ENCODE measurements around the gene PXDN.

DNA sequence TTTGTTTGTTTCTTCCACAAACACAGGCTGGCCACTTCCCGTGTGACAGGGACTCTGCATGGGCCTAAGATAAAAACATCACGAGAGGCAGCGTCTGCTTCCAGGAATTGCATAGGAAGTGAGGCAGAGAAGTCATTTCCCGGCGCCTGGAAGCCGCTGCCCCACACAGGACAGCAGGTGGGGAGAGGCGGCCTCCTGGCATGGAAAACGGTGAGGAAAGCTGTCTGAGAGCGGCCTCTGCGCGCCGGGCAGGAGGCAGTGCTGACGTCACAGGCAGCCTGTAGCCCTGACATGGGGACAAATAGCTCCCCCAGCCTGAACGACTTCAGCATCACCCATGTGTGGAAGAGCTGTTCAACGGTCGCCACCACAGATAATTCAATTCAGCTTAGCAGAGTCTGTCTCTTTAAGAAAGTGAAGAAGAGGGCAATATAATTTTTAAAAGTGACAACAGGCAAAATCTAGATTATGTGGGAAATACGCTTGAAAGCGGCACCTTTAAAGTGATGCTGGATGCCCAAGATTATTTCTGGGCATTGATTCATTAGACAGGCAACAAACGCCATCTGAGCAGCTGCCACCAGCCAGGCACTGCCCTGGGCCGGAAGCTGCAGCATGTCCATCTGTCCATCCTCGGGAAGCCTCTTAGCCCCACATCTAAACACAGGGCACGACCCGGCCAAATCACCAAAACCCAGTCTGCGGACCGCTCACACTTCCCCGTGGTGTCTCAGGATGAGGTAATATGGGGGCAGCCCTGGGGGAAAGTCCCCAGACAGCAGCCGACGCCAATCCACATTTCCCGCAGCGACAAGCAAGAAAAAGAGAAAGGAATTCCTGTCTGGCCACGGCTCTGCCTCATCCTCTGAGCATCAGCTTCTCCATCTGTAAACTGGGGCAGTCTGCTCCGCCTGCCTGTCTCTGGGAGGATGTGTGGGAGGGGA, 138.9 kb downstream of the PXDN start:
- TF ChIP-seq, protein P1, sequence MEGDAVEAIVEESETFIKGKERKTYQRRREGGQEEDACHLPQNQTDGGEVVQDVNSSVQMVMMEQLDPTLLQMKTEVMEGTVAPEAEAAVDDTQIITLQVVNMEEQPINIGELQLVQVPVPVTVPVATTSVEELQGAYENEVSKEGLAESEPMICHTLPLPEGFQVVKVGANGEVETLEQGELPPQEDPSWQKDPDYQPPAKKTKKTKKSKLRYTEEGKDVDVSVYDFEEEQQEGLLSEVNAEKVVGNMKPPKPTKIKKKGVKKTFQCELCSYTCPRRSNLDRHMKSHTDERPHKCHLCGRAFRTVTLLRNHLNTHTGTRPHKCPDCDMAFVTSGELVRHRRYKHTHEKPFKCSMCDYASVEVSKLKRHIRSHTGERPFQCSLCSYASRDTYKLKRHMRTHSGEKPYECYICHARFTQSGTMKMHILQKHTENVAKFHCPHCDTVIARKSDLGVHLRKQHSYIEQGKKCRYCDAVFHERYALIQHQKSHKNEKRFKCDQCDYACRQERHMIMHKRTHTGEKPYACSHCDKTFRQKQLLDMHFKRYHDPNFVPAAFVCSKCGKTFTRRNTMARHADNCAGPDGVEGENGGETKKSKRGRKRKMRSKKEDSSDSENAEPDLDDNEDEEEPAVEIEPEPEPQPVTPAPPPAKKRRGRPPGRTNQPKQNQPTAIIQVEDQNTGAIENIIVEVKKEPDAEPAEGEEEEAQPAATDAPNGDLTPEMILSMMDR (IDR thresholded peaks at IDR 0.05; ENCODE audit: borderline replicate concordance, extremely low read depth, low read length, poor library complexity, severe bottlenecking) = no peak
- no peak for TF ChIP-seq EZH2 (IDR thresholded peaks at IDR 0.05; ENCODE audit: borderline replicate concordance, low read depth, low read length, severe bottlenecking)
